RWPE1 (cell line): ENCODE data around the gene NATD1.

Experiments used
- CTCF ChIA-PET: fragments of 350-600 bp; sonication (Branson Sonifier 250); formaldehyde crosslinking; extraction: SDS; loops from one replicate; lab custom pipeline; 2021; lab: Yijun Ruan, JAX
- POLR2A ChIA-PET: fragments of 400-600 bp; formaldehyde crosslinking; extraction: SDS; loops from one replicate; lab custom pipeline; 2020; ENCODE audit warnings: antibody characterized with exemption; ENCODE audit not compliant: low non-redundant PET; lab: Yijun Ruan, JAX
- DNase-seq: peaks from one replicate; pipeline ENCODE4 v3.0.0; 2012; ENCODE audit warnings: low spot score
- H3K27ac ChIP-seq: fragments of 450-650 bp; 2 replicates; pipeline ENCODE4 v1.5.1; 2017
- CTCF ChIP-seq: fragments of 450-650 bp; conservative IDR thresholded peaks from 2 replicates; pipeline ENCODE4 v1.5.1; 2017; ENCODE audit warnings: low read depth, mild to moderate bottlenecking

Gene NATD1

GRCh38 chr17:21213638-21214014 is 39.6 kb downstream of the NATD1 start:
- ChIA-PET POLR2A (no interaction called here), CTCF (interaction anchor here (0.6 to 1.7 kb wide), 2 partner anchors 94 to 95 kb away, joined by 4 to 7 read pairs; no protein-coding TSS in a partner anchor)
- no peak for TF ChIP-seq CTCF
- no peak for DNase-seq
- H3K27ac ChIP-seq: peak overlapping the region; percentile 95

- POLR2A ChIA-PET: no interaction called here
- TF ChIP-seq CTCF: no peak
- CTCF ChIA-PET: interaction anchor here (0.6 to 1.7 kb wide), 3 partner anchors 21 to 95 kb away, joined by 3 to 7 read pairs (median 4); no protein-coding TSS in a partner anchor
- peak overlapping the region; percentile 95 for H3K27ac ChIP-seq
- no peak for DNase-seq
These were observed 40.2 kb downstream of the NATD1 start for GRCh38 chr17:21212826-21213637.

GRCh38 chr17:21211825-21212479 is 41.3 kb downstream of the NATD1 start:
- DNase-seq: no peak
- H3K27ac ChIP-seq: no peak overlapping the region
- CTCF ChIA-PET: no interaction called here
- POLR2A ChIA-PET: no interaction called here
- no peak for TF ChIP-seq CTCF

- no peak for DNase-seq
- peak overlapping the region; percentile 20 for H3K27ac ChIP-seq
- ChIA-PET POLR2A (no interaction called here), CTCF (no interaction called here)
- TF ChIP-seq CTCF: no peak
These were observed 42.7 kb downstream of the NATD1 start for GRCh38 chr17:21210411-21211076.

GRCh38 chr17:21209511-21210175 is 43.6 kb downstream of the NATD1 start:
- H3K27ac ChIP-seq: peak overlapping the region; percentile 20
- CTCF ChIA-PET: no interaction called here
- no peak for DNase-seq
- TF ChIP-seq CTCF: no peak
- POLR2A ChIA-PET: no interaction called here

GRCh38 chr17:21208352-21208751 is 44.9 kb downstream of the NATD1 start:
- no peak for TF ChIP-seq CTCF
- ChIA-PET CTCF (interaction anchor here (0.6 kb wide), 1 partner anchor 70 kb away, joined by 3 read pairs; no protein-coding TSS in a partner anchor), POLR2A (no interaction called here)
- peak overlapping the region; percentile 20; the same call in 1 of the 2 replicates for H3K27ac ChIP-seq
- DNase-seq: no peak
